GM04504 (cell line): ENCODE measurements around the gene PDCD11.

Experiments
- DNase-seq: peaks from one replicate; pipeline ENCODE4 v3.0.0-alpha.2; 2012; ENCODE audit warnings: low read depth

The PDCD11 gene

DNA sequence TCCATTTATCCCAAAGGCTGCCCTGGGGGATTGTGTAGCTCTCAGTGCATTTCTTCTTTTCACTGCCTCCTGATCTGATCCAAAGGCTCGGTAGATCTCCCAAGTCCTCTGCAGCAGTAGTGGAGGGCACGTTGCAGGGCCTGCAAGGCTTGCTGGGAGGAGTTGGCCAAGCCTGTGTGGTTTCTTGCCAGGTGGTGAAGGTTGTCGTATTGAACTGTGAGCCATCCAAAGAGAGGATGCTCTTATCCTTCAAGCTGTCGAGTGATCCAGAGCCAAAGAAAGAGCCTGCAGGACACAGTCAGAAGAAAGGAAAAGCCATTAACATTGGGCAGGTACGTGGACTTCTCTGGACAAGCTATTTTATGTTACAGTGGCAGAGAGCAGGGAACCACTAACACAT lies 21.2 kb downstream of the PDCD11 start:
- DNase-seq: no peak

DNA sequence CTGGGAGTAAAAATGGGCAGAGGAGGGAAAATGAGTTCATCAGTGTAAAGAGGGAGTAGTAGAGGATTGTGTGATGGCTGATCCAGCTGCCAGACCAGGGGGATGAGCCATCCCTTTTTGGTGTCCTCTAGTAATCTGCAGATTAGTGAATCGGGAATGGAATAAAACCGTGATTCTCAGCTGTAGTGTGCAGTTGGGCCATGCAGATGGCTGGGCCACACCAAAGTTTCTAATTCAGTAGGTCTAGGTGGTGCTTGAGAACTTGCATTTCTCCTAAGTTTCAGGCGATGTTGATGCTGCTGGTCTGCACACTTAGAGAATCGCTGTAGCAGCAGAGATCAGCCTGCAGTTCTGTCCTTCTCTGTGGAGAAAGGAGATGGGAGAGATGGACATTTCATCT lies 22.7 kb downstream of the PDCD11 start:
- no peak for DNase-seq

DNA sequence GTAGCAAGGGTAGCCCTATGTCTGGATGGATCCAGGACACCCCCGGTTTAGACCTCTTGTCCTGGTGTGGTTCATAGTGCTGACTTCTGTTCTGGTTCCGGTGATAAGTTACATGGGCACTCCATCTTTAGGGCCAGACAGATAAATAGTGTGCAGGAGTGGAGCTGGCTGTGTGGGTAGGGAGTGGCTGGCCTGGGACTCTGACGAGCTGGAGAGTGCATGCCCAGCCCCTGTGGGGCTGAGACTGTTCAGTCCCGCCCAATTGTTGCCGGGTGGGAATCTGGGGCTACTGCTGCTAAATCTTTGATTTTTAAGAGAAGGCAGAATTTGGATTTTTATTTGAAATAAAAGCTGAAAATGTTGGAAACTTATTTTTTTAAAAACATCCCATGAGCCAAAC lies 27.3 kb downstream of the PDCD11 start:
- DNase-seq: no peak

DNA sequence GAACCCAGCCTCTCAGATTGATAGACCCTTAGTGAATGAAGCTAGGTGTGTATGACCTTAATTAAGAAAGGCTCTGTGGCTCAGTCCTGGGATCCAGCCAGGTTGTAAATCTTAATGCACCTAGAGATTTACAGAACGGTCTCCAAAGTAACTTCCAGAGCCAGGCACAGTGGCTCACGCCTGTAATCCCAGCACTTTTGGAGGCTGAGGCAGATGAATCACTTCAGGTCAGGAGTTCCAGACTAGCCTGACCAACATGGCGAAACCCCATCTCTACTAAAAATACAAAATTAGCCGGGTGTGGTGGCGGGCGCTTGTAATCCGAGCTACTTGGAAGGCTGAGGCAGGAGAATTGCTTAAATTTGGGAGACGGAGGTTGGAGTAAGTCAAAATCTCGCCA lies 31.4 kb downstream of the PDCD11 start:
- DNase-seq: no peak

DNA sequence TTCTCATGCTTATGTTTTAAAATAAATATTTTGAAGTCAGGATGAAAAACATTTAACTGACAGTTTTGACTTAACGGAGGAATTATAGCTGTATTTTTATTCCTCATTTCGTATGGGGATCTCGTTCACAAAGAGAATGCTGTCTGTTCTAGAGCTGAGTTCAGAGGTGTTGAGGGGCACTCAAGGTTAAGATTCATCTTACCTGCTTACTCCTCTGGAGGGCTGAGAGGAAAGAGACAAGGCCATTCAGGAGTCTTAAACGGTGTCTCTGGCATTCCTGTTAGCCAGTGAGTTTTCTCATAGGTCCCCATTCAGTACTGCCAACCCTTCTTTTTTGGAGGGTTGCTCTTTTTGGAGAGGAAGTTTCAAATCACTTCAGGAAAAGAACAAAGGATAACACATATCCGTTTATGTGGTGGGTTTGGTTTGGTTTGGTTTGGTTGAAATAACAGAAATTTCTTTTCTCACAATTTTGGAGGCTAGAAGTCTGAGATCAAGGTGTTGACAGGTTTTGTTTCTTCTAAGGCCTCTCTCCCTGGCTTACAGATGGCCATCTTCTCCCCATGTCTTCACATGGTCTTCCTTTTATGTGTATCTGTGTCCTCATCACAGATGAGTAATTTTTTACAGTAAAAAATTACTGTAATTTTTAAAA lies 32.7 kb downstream of the PDCD11 start:
- DNase-seq: no peak

DNA sequence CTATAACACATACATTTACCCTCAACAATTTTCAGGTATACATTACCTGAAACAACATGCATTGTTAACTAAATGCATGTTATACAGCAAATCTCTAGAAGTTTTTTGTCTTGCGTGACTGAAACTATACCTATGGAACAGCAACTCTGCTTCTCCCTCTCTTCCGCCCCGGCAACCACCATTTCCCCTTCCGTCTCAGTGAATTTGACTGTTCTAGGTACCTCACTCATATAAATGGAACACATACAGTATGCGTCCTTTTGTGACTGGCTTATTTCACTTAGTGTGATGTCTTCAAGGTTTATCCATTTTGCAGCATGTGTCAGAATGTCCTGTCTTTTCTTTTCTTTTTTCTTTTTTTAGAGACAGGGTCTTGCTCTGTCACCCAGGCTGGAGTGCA lies 33.2 kb downstream of the PDCD11 start:
- DNase-seq: no peak

DNA sequence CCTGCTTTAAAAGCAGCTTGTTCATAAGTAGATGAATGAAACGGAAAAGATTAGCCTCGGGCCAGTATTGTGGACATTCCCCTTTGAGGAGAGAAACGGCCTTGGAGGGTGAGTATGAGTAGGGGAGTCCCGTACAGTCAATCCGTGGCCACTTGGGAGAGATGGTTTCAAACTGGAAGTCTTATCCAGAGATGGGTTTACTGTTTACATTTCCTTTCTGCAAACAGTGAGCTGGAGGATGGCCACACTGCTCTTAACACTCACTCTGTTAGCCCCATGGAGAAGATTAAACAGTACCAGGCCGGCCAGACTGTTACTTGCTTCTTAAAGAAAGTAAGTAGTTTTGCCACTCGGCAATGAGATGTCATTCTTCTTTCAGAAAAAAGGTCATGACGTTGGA lies 35.5 kb downstream of the PDCD11 start:
- no peak for DNase-seq

DNA sequence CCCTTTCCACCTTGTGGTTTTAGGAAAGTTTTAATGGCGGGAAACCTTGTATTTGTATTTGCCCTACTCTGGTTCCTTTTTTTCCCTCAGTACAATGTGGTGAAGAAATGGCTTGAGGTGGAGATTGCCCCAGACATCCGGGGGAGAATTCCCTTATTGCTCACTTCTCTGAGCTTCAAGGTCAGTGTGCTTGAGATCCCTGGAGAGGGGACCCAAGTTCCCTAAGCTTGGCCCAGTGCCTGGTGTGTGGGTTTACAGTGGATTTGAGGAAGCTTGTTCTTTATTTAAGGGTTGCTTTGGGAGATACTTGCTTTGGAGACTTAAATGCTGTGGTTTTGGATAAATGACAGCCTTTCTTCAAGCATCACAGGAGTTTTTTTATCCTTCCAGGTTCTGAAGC lies 37.4 kb downstream of the PDCD11 start:
- DNase-seq: no peak

DNA sequence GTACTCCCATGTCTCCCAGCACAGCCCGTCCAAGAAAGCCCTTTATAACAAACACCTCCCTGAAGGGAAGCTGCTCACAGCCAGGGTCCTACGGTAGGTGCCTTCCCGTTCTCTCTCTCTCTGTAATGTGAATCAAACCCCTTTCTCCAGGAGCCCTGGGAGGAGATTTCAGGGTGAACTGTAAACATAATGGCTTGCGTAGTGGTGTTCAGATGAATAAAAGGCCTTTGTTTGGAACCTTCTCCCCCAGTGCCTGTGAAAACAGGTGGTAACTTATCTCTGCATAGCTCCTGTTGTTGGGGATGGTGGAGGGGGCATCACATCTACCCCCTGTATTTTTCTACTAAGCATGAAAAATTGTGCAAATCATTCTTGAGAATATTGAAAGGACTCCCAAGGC lies 43.4 kb downstream of the PDCD11 start:
- no peak for DNase-seq

DNA sequence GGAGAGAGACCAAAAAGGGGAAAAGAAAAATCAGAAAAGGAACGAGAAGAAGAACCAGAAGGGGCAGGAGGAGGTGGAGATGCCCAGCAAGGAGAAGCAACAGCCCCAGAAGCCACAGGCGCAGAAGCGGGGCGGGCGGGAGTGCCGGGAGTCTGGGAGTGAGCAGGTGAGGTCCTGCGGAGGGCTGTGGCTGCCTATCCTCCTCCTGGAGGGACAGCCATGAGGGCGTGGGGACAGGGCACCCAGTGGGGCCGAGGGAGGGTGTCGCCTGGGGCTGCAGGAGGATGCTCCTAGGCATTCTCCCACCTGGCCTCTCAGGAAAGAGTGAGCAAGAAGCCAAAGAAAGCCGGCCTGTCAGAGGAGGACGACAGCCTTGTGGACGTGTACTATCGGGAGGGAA lies 44.0 kb downstream of the PDCD11 start:
- no peak for DNase-seq

DNA sequence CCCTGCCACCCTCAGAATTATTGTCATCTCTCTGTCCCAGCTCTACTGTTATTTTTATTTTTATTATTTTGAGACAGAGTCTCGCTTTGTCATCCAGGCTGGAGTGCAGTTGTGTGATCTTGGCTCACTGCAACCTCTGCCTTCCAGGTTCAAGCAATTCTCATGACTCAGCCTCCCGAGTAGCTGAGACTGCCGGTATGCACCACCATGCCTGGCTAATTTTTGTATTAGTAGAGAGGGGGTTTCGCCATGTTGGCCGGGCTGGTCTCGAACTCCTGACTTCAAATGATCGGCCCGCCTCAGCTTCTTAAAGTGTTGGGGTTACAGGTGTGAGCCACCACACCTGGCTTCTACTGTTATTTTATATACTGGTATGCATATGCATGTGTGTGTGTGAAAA lies 44.8 kb downstream of the PDCD11 start:
- DNase-seq: no peak

DNA sequence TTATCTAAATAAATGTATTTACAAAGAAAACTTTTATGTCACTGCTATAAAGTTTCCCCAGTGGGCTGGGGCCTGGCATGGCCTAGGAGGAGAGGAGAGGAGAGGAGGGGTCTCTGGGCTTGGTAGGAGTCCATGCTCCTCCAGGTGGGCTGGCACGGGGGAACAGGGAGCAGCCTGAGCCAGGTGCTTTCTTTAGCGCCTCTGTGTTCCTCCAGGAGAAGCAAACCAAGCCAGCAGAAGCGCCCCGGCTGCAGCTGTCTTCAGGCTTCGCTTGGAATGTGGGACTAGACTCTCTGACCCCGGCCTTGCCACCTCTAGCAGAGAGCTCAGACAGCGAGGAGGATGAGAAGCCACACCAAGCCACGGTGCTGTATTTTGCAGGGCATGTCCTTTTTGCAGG lies 45.2 kb downstream of the PDCD11 start:
- no peak for DNase-seq

DNA sequence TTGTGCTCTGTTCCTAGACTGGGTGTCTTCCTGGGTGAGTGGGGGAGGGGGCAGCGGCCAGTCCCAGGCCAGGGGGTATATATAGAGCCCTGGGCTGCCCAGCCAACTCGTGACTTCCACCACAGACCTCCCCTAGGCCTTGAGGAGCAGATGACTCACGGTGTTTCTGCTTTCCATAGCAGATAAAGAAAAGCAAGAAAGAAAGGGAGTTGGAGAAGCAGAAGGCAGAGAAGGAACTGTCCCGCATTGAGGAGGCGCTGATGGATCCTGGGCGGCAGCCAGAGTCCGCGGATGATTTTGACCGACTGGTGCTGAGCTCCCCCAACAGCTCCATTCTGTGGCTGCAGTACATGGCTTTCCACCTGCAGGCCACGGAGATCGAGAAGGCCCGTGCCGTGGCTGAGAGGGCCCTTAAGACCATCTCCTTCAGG lies 45.6 kb downstream of the PDCD11 start:
- no peak for DNase-seq

DNA sequence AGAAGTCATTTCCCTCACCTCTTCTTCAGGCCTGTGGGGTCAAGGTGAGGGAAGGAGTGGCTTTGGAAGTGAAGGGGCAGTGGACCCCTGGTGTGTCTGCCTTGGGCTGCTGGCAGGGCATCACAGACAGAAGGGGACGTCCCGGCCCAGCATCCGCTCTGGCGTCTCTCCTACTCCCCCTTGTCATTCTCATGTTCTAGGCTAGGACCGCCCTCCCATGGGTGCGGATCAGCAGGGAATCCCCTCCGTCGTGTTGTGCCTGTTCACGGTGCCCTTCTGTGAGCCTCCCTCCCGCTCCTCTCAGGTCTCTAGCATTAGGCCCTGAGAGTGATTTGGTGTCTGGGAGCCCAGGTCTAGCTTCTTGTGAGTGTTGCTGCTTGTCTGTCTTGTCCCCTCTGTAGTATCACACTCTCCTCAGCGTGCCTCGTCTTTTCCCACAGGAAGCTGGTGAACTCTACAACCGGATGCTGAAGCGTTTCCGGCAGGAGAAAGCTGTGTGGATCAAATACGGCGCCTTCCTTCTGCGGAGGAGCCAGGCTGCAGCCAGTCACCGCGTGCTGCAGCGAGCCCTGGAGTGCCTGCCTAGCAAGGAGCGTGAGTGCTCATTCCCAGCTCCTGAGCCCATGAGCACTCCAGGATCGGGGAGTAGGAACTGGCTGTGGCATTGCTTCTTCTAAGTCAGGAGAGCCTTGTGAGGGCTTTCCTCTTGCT lies 47.2 kb downstream of the PDCD11 start:
- DNase-seq: no peak

DNA sequence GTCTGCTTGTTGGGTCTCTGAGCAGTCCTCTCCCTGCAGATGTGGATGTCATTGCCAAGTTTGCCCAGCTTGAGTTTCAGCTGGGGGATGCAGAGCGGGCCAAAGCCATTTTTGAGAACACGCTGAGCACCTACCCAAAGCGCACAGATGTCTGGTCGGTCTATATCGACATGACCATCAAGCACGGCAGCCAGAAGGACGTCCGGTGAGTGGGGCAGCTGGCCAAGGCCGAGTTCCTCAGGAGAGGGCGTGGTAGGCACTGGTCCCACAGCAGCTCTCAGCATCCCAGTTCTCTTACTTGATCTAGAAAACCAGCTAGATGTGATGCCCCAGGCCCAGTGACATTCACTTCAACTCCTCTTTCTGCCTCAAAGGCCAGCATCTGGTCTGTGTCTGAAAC lies 48.1 kb downstream of the PDCD11 start:
- DNase-seq: no peak

DNA sequence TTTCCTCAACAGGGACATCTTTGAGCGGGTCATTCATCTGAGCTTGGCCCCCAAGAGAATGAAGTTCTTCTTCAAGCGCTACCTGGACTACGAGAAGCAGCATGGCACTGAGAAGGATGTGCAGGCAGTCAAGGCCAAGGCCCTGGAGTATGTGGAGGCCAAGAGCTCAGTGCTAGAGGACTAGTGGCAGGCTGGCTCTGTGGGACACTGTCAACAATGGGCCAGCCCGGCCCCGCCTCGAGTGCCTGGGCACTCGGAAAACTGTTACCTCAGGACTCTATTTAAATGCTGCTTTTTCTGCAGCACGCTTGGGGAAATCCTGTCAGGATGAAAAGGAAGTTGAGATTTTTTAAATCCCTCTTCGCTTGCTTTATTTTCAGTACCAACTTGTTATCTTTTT lies 48.9 kb downstream of the PDCD11 start:
- no peak for DNase-seq

DNA sequence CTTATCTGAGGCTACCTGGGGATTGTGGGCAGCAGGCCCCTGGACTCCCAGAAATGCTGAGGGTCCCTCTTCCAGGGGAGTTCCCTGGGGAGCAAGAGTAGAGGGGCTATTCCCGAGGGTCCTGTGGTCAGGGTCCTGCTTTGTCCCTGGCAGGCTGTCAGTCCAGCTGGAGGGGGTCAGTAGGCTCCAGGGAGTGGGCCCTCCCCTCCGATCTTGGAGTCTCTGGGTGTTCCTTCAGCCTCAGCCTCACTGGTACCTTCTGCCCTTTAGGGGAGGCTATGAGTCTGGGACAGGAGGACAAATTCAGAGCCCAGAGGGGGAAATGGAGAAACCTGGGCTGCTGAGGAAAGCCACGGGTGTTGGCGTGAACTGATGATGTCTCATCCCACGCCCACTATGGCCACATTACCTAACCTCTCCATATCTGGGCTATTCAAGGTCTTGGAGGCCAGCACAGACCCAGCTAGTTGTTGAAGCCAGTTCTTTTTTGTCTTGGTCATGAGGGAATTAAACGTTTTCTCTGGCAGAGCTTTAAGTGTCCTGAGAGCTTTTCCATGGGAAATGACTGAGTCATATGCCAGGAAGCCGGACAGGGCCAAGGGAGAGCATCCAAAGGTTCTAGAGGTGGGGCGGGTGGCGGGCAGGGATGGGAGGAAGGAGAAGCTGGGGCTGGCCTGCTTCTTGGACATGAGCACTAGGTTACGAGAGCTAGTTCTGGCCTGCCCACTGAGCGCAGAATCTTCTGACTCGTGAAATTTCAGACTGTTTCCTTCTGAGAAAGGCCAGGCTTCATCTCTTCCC lies 49.5 kb downstream of the PDCD11 start:
- peak; percentile 93 for DNase-seq

DNA sequence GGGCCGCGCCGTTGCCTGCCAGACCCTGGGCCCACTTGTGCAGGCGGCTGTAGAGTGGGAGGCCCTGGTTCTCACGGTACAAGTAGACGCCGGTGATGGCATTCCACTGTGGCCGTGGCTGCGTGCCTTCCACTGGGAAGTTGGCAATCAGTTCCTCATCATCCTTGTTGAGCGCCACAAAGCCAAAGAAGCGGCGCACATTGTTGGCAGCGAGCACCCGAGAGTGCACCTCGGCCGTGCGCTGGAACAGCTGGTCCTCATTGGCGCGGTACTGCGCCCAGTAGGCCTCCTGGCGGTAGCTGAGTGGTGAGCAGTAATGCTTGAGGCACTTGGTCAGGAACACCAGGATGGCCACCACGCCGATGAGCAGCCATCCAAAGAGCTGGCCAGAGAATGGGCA lies 50.8 kb downstream of the PDCD11 start:
- DNase-seq: no peak

DNA sequence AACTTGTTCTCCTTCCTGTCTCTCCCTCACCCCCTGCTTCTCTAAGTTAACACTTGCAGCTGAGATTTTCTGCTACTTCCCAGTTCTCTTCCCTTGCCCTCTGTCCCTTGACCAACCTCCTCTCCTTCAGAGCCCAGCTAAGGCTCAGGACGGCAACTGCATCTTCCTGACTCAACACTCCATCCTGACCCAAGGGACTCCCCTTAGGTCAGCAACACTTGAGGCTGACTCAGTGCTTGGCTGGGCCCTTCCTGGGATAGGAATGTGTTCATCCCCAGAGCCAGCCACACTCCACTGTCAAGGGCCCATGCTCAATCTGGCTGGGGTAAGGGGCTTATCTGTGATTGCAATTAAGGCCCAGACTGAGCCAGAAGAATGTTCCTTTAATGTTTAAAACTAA lies 52.3 kb downstream of the PDCD11 start:
- peak; percentile 87 for DNase-seq

DNA sequence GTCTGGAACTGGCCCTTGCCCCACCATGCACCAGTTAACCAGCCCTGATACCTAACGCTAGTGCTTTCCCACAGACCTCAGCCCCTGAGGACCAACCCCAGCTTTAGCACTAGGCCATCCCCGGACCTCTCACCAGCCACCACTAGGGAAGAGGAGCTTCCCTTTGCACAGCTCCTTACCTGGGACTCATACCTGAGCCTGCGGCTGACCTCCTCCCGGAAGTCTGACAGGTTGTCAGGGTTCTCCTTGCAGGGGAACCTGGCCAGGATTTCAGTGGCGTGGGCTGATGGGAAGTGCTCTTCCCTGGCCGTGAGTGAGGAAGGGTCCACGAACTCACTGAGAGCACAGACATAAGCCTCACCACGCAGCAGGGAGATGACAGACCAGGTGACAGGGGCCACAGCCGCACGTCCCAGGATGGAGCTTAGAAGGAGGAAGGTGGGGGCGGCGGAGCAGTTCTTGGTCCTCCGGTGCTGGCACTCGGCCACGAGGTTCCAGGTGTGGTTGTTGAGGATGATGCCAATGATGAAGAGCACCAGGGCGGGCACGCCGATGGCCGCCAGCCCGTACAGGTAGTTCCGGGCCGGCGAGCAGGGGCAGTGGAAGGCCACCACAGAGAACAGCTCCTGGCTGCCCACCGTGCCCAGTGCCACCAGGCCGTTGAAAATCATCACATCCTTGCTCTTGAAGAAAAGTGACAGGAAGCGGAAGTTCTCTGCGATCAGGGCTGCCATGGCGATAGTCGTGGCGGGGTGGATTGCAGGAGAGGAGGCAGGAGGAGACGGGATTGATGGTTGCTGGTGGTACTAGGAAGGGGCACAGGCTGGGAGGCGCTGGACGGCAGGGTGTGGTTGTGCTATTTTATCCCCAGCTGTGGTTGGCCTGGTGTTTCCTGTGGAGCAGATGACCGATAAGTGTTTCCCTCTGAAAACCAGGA lies 53.0 kb downstream of the PDCD11 start:
- no peak for DNase-seq

DNA sequence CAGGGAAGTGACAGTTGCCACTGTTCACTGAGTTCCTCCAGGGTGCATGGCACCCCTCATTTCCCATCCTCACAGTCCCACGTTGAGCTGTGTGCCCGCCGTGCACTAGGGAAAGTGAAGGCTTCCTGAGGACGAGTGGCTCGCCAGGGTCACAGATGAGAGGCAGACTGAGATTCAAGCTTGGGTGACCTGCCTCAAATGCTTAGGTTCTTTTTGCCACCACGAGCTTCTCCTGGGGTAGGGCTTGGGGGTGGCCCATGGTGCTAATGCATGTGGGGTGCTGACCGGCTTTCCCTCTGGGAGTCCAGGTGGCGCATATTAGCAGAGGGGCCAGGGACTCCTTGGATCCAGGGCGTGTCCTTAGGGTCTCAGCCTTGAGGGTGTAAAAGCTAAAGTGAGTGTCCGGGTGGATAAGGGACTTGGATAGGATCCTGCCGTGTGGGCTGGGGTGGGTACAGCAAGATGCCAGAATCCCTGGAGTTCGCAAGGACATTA lies 53.8 kb downstream of the PDCD11 start:
- DNase-seq: no peak
